ENCODE results near the gene CHKA. TPM values are rescaled to one million over a fixed set of nuclear protein-coding genes. Genes with fewer than 3 reads are reported as not detected.
A peak's percentile ranks its signal among the peaks of the same experiment; 100 is the strongest.

Gene CHKA
- total RNA-seq, 1 donor from 2014 or later, result 8.7 TPM

GRCh38 chr11:68003846-68004550, 117.2 kb downstream of the CHKA start, which contains the start of gene UNC93B1:
Gene UNC93B1 (minus strand): TSS chr11:68004097. CDS start chr11:68004043, 54 bp downstream.
- intact Hi-C loops (cut with micrococcal nuclease), result no loop called here
- no peak for TF ChIP-seq CTCF (IDR thresholded peaks at IDR 0.05; ENCODE audit: borderline replicate concordance)
- no peaks in the 10 kb centered on the region for H3K36me3 ChIP-seq
- H3K27ac ChIP-seq (replicated peaks), result peak within 1 kb of the TSS; percentile 83
- DNase-seq, result peak; percentile 90
- no peaks in the 10 kb centered on the region for H3K27me3 ChIP-seq (ENCODE audit: low read depth)
- H3K9me3 ChIP-seq (replicated peaks), result no peaks in the 10 kb centered on the region
- peaks cover 26% of the 10 kb centered on the region for H3K4me1 ChIP-seq
- peak within 1 kb of the TSS; percentile 82 for H3K4me3 ChIP-seq

GRCh38 chr11:68002938-68003845, 118.0 kb downstream of the CHKA start:
- Histone ChIP-seq H3K4me1 (peaks cover 20% of the 10 kb centered on the region), H3K9me3 (replicated peaks) (no peaks in the 10 kb centered on the region), H3K27ac (replicated peaks) (peak overlapping the region; percentile 83), H3K27me3 (ENCODE audit: low read depth) (no peaks in the 10 kb centered on the region), H3K36me3 (no peaks in the 10 kb centered on the region), H3K4me3 (peak overlapping the region; percentile 82)
- no peak for TF ChIP-seq CTCF (IDR thresholded peaks at IDR 0.05; ENCODE audit: borderline replicate concordance)
- DNase-seq, result no peak
- intact Hi-C loops (cut with micrococcal nuclease), result no loop called here

Small RNAs within 50 kb of the gene (microRNA-seq; reads per million reads assigned to microRNA genes)
- not detected for gene MIR4691
- gene MIR6753, result not detected
- gene MIR7113, result not detected

Other genes with a start within 250 kb of the CHKA start
- 6.1 TPM for gene UNC93B1, start 117.3 kb downstream of the CHKA start, total RNA-seq
- gene ALDH3B1, start 111.1 kb downstream of the CHKA start, total RNA-seq, result 3.7 TPM
- gene NDUFS8, start 90.7 kb downstream of the CHKA start, total RNA-seq, result 436 TPM
- gene TCIRG1, start 82.4 kb downstream of the CHKA start, total RNA-seq, result 23.4 TPM
- gene KMT5B, start 91.9 kb upstream of the CHKA start, total RNA-seq, result 24.3 TPM
- 28.6 TPM for gene C11orf24, start 150.6 kb upstream of the CHKA start, total RNA-seq
- 54.7 TPM for gene LRP5, start 191.2 kb upstream of the CHKA start, total RNA-seq

Measured in left ventricle myocardium inferior (tissue), 1 donor.